ENCODE measurements around the gene HOXC11.

DNA sequence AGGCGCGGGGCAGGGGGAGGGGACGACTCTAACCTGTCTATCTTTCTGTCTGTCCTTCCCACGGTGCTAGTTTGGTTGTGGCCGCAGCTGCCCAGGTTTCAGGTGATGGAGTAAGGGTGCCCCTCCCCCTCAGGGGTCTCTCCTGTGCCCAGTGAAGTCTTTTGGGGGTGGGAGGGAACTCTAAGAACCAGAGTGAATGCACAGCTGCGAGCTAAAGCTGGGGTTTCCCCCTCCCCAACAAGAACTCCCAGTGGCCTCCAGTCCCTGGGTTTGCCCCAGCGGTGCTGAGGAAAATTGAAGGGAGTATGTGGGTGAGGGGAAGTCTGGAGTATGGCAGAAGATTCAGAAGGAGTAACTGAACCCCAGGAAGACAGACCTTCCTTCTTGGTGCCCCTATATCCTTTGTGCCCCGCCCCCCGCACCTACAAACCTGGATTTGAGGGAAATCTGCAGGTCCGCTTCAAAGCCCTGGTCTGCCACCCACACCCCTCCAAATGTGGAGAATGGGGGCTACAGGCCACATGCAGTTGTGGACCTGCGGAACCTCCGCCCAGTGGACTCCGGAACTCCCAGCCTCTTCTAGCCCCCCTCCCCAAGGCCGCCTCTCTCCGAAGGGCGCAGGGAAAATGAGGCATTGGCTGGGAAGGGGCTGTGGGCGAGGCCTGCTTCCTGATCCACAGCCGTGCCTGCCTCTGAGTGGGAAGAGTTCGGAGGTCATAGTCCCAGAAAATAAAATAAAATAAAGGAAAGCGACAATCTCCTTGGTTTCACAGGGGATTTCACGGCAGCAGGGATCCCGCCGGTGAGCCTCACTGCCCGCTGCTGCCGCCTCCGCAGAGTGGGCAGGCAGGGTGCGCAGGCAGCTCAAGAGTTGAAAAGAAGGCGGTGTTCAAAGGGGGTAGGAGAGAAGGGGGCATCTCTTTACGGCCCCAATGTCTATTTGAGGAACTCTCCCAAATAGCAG lies 23.6 kb downstream of the HOXC11 start:
- TF ChIP-seq CTCF (conservative IDR thresholded peaks at IDR 0.05; ENCODE audit: low read depth, low read length) (no peak), EZH2 (IDR thresholded peaks at IDR 0.05; ENCODE audit: borderline replicate concordance, low read depth, low read length, poor library complexity, severe bottlenecking) (no peak)
